Fibroblast of skin of right biceps (primary cell): ENCODE data around the gene CHTF18.

Experiments used
- DNase-seq: peaks from one replicate; pipeline ENCODE4 v3.0.0-alpha.2; 2013

The CHTF18 gene

GRCh38 chr16:794853-795466, 6.5 kb downstream of the CHTF18 start:
- DNase-seq, result no peak

DNA sequence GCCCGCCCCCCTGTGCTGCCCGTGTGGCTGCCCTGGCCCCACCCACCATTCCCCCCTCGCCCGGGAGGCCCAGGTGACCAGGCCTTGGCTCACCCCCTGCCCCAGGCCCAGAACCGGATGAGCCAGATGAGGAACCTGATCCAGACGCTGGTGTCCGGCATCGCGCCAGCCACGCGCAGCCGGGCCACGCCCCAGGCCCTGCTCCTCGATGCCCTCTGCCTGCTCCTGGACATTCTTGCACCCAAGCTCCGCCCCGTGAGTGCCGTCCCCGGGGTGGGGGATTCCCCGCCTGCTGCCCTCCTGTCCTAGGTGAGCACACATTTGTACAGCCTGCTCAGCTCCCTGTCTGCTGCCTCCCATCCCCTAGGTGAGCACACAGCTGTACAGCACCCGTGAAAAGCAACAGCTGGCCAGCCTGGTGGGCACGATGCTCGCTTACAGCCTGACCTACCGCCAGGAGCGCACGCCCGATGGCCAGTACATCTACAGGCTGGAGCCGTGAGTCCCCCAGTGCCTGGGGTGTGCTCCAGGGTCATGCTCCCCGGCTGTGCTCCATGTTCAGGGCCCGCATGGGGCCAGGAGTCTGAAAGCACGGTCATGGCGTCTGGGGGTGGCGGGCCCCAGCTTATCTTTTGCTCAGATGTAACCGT, 7.3 kb downstream of the CHTF18 start:
- no peak for DNase-seq

- DNase-seq, result no peak
These were observed 8.1 kb downstream of the CHTF18 start for GRCh38 chr16:796296-797119.

DNA sequence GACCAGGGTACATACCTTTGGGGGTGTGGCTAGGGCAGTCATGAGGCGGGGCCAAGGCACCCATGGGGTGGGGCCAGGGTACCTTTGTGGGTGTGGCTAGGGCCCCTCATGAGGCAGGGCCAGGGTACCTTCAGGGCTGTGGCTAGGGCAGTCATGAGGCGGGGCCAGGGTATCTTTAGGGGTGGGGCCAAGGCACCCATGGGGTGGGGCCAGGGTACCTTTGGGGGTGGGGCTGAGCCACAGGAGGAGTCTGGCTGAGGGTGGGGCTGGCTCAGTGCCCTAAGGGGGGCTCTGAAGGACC, 8.7 kb downstream of the CHTF18 start:
- DNase-seq, result no peak

DNA sequence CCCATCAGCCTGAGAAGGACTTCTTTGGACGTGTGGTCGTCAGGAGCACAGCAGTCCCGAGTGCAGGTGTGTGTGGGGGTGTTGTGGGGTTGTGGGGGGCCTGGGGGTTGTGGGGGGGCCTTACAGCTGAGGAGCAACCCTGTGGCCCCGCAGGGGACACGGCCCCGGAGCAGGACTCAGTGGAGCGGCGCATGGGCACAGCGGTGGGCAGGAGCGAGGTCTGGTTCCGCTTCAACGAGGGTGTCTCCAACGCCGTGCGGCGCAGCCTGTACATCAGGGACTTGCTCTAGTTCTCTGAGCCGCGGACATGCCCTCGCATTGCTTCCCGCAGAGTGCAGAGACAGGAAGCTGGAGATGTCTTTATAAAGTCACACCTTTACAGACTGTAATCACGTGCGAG, 9.3 kb downstream of the CHTF18 start:
- DNase-seq, result no peak

DNA sequence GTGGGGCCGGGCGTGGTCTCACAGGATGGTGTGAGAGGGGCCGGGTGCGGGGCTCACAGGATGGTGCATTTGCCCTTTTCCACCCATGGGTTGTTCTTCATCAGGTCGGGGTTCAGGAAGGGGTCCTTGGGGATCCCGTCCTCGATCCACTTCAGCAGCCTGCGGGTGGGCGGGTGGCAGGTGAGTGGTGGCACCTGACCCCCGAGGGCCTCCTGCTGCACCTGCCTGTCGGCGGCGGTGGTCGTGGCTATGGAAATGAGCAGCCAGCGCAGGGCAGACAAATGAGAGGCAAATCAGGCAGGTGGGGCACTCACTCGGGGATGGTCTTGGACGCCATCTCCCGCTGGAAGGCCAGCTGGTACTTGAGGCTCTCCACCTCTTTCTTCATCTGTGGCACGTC, 10.2 kb downstream of the CHTF18 start:
- DNase-seq, result no peak

DNA sequence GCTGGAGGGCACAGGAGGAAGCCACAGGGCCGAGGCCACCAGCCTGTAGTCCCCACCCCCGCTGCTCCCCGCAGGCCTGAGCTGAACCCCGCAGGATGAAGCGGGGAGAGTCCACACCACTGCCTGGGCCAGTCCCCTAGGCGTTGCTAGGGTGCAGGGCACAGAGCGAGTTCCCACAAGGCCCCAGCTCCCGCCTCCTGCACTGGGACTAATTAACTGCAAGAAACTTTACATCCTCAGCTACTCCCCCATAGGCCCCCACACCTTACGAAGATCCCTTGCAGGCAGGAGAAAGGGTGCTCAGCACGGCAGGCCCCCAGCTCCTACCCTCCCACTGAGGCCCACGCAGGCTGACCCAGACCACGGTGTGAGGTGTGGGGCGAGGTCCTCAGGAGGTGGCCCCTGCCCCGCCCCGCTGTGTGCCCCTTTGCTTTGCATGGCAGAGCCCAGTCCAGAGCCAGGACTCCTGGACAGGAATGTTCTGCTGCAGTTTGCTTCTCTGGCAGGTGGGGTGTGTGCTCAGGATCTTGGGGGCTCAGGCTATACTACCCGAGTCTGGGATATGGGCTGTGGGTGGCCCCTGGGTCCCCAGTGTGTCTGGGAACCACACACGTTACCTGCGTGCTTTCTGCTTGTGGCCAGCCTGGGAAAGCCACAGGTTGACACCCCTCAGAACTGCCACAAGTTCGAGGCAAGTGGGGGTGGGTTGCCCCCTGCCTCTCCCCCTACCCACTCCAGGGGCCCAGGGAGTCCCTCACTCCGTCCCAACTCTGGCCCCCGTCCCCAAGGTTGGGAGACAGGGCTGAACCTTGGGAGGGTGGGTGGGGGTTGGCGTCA, 10.9 kb downstream of the CHTF18 start:
- no peak for DNase-seq

DNA sequence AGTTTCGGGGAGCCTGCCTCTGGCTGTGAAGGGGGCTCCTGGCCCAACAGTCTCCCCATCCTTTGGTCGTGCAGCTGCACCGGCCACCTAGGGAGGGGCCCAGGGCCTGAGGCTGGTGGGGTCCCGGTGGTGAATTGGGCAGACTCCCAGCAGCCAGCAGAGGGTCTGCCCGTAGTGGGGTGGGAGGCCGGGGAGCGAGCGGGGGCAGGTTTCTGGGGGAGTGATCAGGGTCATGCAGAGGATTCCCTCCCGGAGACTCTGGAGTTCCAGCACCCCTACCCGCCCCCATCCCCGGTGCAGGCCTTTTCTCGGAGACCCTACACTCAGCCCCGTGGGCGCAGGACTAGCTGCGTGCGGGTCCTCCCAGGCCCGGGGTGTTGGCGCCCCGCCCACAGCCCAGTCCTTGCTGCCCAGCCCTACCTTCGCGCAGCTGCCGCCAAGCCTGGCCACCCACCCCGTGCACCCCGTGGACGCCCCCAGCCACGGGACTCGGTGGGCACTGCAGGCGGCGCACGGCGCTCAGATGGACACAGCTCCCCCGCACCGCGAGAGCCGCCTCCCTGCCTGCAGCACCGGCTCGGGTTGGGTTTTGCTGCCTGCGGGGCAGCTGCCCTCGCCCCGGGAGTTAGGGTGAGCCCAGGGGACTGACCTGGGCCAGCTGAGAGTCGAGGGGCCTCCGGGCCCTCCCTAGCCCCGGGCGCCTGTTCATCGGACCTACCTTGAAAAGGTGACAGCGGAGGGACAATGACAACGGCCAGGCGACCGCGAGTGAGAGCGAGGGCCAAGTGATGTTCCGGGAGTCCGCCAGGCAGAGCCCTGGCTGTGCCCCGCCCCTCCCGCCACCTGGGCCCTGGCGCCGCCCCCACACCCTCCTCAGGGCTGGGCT, 11.8 kb downstream of the CHTF18 start, which contains the start of gene GNG13:
TSS of gene GNG13 (minus strand) at position 787 of the 886 bp plus-strand sequence. CDS start 1,657 bp downstream, outside the sequence.
- DNase-seq, result no peak

DNA sequence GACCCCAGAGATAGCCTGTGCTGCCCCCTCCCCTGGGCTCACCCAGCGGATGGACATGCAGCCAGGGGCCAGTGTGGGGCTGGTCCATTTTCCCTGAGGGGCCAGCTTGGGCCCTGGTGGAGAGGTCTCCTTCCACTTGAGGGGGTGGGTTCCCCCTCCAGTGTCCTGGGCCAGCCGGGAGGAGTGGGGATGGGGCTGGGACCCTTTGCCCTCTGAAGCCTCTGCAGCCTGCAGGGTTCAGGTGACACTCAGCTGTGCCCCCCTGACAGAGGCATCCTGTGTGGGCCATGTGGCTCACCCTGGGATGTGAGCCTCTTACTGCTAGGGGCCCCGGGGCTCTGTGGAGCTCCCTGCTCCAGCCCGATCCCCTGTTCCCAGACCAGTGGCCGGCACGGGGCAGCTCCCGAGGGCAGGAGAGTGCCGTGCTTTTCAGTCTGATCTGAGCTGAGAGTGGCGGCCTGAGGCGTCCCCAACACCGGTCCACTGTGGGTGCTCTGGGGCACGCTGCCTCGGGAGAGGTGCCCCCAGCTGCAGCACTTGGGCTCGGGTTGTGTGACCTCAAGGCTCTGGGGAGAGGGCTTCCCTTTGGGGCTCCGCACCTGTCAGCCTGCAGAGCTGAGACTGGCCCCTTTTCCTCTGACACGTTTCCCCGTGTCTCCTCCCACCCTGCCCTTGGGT, 12.6 kb downstream of the CHTF18 start:
- no peak for DNase-seq

- no peak for DNase-seq
These were observed 13.4 kb downstream of the CHTF18 start for GRCh38 chr16:801584-802363.

GRCh38 chr16:802461-802860, 14.0 kb downstream of the CHTF18 start:
- no peak for DNase-seq

DNA sequence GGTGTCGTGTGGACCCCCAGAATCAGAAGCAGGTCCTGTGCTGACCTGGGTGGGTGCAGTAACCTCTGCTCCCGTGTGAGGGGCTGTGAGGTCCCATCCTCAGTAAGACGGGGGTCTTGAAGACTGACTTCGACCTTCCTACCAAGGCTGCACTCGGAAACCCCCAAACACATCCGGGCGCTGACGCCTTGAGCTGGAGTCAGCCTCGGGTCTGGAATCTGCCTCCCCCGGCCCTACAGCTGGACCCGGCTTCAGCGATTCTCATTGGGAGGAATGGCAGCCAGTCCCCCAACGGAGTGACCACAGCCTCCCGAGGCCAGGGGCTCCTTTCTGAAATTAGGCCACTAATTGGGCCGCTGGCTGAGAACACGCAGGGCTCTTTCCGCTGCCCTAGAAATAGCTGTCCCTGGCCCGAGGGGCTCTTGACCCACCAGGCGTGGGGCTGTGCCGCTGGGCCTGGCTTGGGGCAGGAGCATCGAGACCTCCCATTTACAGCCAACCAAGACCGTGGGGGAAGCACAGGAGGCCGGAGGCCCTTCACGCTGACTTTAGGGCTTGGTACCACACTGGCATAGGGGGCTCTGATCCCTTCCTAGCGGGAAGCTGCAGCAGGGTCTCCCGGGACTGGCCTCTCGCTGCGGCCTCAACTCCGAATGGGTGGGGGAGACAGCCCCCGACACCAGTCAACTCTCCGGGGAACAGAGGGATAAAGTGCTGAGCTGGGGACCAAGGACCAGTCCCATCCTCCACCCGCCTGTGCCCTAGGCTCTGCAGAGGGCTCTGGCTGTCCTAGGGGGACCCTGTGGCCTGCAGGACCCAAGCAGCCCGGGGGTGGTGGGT, 14.7 kb downstream of the CHTF18 start:
- no peak for DNase-seq

GRCh38 chr16:803754-804080, 15.3 kb downstream of the CHTF18 start:
- DNase-seq, result no peak

DNA sequence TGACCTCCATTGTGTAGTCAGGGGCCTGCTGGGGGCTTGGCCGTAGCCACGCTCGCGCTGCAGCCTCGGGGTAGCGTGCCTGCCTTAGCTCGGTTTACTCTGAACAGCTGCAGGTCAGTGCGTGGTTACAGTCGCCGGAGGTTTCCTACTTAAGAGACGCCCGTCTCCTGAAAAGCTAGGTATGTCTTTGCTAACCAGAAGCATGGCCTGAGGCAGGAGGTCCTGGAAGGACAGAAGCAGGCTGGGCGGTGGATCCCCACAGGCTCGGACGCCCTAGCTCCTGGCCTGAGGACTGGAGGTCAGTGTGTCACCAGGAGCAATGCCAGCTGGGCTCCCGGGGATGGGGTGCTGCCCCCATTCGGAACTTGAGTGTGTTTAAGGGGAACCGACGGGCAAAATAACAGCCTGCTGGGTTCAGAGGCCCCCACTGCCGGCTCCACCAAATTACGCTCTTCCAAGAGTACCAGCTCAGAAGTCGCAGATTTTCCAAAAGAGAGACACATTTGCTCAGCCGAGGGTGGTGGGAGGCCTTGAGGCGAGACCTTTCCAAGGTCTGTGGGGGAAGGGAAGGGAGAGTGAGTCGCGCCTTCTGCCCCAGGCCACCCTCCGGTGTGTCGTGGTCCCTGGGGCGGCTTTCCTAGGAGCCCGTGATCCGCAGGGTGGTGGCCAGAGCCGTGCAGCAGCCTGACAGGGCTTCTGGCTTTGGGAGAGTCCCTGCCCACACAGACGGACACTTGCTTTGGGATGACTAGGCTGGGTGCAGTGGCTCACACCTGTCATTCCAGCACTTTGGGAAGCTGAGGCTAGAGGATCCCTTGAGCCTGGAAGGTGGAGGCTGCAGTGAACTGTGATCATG, 16.0 kb downstream of the CHTF18 start:
- no peak for DNase-seq

- DNase-seq, result no peak
These were observed 17.1 kb downstream of the CHTF18 start for GRCh38 chr16:805474-805873.

DNA sequence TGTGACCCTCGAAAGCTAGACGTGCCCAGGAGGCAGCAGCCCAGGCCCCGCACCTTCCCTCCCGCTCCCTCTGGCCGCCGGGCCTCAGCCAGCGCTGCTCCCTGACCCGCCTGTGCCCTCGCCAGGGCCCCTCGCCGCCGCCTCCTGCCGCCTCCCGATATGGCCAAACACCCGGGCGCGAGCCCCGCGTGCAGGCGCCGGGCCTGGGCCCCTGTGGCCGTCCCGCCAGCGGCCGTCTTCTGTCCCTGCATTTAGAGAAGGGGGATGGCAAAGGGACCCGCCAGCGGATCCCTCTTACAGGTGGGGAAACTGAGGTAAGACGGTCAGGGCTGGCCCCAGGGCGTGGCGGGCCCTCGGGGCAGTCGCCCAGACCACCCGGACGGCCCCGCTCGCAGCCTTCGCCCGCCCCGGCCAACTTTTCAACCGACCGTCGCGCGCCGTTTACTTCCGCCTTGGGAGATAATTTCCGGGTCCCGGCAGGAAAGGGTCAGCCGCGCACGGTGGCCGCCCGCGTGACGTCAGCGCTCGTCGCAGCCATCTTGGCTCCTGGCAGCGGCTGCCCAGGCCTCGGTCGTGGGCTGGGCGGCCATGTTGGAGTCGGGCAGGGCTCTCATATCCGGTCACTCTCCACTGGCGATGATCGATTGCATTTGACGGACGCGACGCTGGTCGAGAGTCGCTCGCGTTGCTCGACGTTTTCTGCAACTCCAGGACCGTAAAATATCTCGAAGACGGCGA, 19.1 kb downstream of the CHTF18 start:
- DNase-seq, result peak; percentile 91

DNA sequence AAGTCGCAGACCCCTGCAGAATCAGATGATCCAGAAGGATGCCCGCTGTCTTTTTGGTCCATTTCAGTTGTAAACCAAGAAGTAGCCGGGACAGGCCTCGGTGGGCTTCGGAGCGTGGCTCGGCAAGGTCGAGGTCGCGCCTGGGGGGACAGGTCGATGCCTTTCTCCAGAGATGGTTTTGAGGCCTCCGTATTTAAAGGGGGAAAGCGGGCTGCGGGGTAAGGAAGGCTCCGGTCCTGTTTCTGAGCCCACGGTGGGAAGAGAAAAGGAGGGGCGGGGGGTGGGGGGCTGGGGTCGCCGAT, 19.6 kb downstream of the CHTF18 start:
- DNase-seq, result no peak

DNA sequence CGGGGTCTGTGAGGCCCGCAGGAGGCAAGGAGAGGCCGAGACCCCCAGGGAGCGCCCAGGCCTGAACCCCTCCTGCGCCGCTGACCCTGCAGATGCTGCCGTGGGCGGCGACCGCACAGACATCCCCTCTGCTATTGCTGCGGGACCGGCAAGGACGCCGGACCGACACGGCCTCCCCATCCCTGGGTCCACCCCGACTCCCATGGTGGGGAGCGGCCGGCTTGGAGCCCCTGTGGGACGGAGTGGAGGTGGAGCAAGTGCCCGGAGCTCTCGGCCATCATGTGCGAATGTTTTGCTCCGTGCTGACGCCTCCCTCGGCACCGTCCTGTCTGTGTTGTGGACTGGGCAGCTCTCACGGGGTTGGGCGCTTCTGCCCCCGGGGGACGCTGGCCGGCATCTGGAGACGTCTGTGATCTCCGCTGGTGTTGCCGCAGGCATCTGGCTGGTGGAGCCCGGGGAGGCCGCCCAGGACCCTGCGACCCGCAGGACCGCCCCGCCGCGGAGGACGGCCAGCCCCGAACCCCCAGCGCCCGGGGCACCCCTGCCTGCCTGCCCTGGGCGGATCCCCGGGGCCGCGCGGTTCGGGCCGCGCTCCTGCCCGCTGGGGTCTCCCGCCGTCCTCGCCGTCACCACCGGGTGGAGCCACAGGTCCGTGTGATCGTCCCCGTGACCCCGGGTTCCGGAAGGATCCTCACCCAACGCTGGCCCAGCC, 24.9 kb downstream of the CHTF18 start:
- DNase-seq, result peak; percentile 30
